Measurements from ENCODE around the gene CCN6.

CCN6 gene

GRCh38 chr6:112117554-112117953, 63.6 kb downstream of the CCN6 start:
- ChIA-PET POLR2A (no interaction called here), CTCF (interaction anchor here (0.5 kb wide), 1 partner anchor 84 kb away, joined by 4 read pairs; no protein-coding TSS in a partner anchor)
- no peak for TF ChIP-seq ZNF518A (tag by site-specific recombination; conservative IDR thresholded peaks at IDR 0.05; ENCODE audit: low read depth)
- TF ChIP-seq ZBTB49 (tag by site-specific recombination; IDR thresholded peaks at IDR 0.05; ENCODE audit: low read depth): no peak
- TF ChIP-seq YY2 (tag by site-specific recombination; IDR thresholded peaks at IDR 0.05): no peak
- TF ChIP-seq ZNF248 (tag by site-specific recombination; IDR thresholded peaks at IDR 0.05): no peak
- TF ChIP-seq ZBTB26 (tag by site-specific recombination; optimal IDR thresholded peaks at IDR 0.05): no peak
- no peak for TF ChIP-seq KLF9 (tag by site-specific recombination; IDR thresholded peaks at IDR 0.05; ENCODE audit: low read depth)
- no peak for TF ChIP-seq ZFP69B (tag by site-specific recombination; IDR thresholded peaks at IDR 0.05)
- TF ChIP-seq PRDM10 (tag by site-specific recombination; IDR thresholded peaks at IDR 0.05): no peak
- no peak for TF ChIP-seq ZNF521 (tag by site-specific recombination; IDR thresholded peaks at IDR 0.05)
- no peak for TF ChIP-seq ZNF513 (tag by site-specific recombination; IDR thresholded peaks at IDR 0.05)
- peaks cover 0 to 4% of the 10 kb centered on the region in 2 experiments; a peak in 1 of 3 replicates for H3K36me3 ChIP-seq (ENCODE audit: control insufficient read depth in 2 of 2, insufficient read depth in 1 of 2, low read length in 2 of 2)
- no peaks in the 10 kb centered on the region for H3K9me3 ChIP-seq (ENCODE audit: control insufficient read depth, insufficient read depth, low read depth, low read length)
- no peak overlapping the region for H3K4me3 ChIP-seq (ENCODE audit: low read depth, low read length)
- no peaks in the 10 kb centered on the region for H3K4me1 ChIP-seq (ENCODE audit: control insufficient read depth, insufficient read depth, low read length)
- H3K27ac ChIP-seq (ENCODE audit: extremely low read depth, low read depth, low read length): no peak overlapping the region

GRCh38 chr6:112118034-112118433, 64.1 kb downstream of the CCN6 start:
- Histone ChIP-seq H3K9me3 (ENCODE audit: control insufficient read depth, insufficient read depth, low read depth, low read length) (no peaks in the 10 kb centered on the region), H3K36me3 (ENCODE audit: control insufficient read depth in 2 of 2, insufficient read depth in 1 of 2, low read length in 2 of 2) (peaks cover 0 to 4% of the 10 kb centered on the region in 2 experiments; a peak in 1 of 3 replicates), H3K27ac (ENCODE audit: extremely low read depth, low read depth, low read length) (no peak overlapping the region), H3K4me1 (ENCODE audit: control insufficient read depth, insufficient read depth, low read length) (no peaks in the 10 kb centered on the region), H3K4me3 (ENCODE audit: low read depth, low read length) (no peak overlapping the region)
- TF ChIP-seq ZNF274 (IDR thresholded peaks at IDR 0.05; ENCODE audit: low read length) (no peak), ZNF274 (tag by site-specific recombination; IDR thresholded peaks at IDR 0.05; ENCODE audit: borderline replicate concordance) (no peak), ZSCAN23 (tag by site-specific recombination; IDR thresholded peaks at IDR 0.05) (no peak), KLF16 (tag by site-specific recombination; IDR thresholded peaks at IDR 0.05) (no peak)
- ChIA-PET CTCF (no interaction called here), POLR2A (no interaction called here)

All from HEK293 (cell line).